Neural cell (in vitro differentiated cells): ENCODE data around the gene NTRK1. TPM values are rescaled to one million over a fixed set of nuclear protein-coding genes. Genes with fewer than 3 reads are reported as not detected.

Experiments used
- H2AFZ ChIP-seq: fragments of 200-600, 300-800 bp; sonication (generic), shearing (Covaris generic); 2 replicates; pipeline ENCODE4 v1.6.0; 2014; ENCODE audit warnings: low read depth, mild to moderate bottlenecking, antibody characterized with exemption, low read length, moderate library complexity
- H3F3A ChIP-seq: fragments of 200-600 bp; shearing (Covaris generic); 2 replicates; pipeline ENCODE4 v1.6.1; 2016; ENCODE audit warnings: mild to moderate bottlenecking, moderate library complexity, mixed read lengths, antibody characterized with exemption, low read length; ENCODE audit not compliant: insufficient read depth, poor library complexity, severe bottlenecking
- H3K27ac ChIP-seq: fragments of 200-600, 300-800 bp; sonication (generic), shearing (Covaris generic); 2 replicates; pipeline ENCODE4 v1.5.1; 2014; ENCODE audit warnings: mild to moderate bottlenecking, low read length, moderate library complexity
- H3K27me3 ChIP-seq: fragments of 300-800, 200-600 bp; sonication (generic), shearing (Covaris generic); 2 replicates; pipeline ENCODE4 v1.6.0; 2014; ENCODE audit warnings: mild to moderate bottlenecking, low read depth, low read length, moderate library complexity; ENCODE audit not compliant: insufficient read depth
- H3K36me3 ChIP-seq: fragments of 300-800, 200-600 bp; sonication (generic), shearing (Covaris generic); 2 replicates; pipeline ENCODE4 v1.5.1; 2014; ENCODE audit warnings: mild to moderate bottlenecking, antibody characterized with exemption, low read length, moderate library complexity; ENCODE audit not compliant: insufficient read depth
- H3K4me2 ChIP-seq: fragments of 300-800, 200-600 bp; sonication (generic), shearing (Covaris generic); 2 replicates; pipeline ENCODE4 v1.6.0; 2014; ENCODE audit warnings: mild to moderate bottlenecking, low read length
- H3K4me3 ChIP-seq: fragments of 300-800, 200-600 bp; sonication (generic), shearing (Covaris generic); 2 replicates; pipeline ENCODE4 v1.5.1; 2014; ENCODE audit warnings: mild to moderate bottlenecking, low read length, moderate library complexity
- H3K79me2 ChIP-seq: fragments of 200-600 bp; shearing (Covaris generic); replicated peaks from 2 replicates; pipeline ENCODE4 v1.6.0; 2014; ENCODE audit warnings: mild to moderate bottlenecking, low read length, moderate library complexity; ENCODE audit not compliant: insufficient read depth
- H3K9ac ChIP-seq: fragments of 300-800, 200-600 bp; sonication (generic), shearing (Covaris generic); 2 replicates; pipeline ENCODE4 v1.6.1; 2016; ENCODE audit warnings: mild to moderate bottlenecking, low read length, mixed read lengths
- H3K9me2 ChIP-seq: fragments of 200-600 bp; shearing (Covaris generic); 2 replicates; pipeline ENCODE4 v1.6.1; 2016; ENCODE audit warnings: mild to moderate bottlenecking, low read length, mixed read lengths; ENCODE audit not compliant: insufficient read depth
- H3K9me3 ChIP-seq: fragments of 200-600, 300-800 bp; sonication (generic), shearing (Covaris generic); 2 replicates; pipeline ENCODE4 v1.6.1; 2016; ENCODE audit warnings: mild to moderate bottlenecking, mixed run types, low read length, moderate library complexity, mixed read lengths
- H4K20me1 ChIP-seq: fragments of 200-600 bp; shearing (Covaris generic); 2 replicates; pipeline ENCODE4 v1.6.1; 2016; ENCODE audit warnings: mild to moderate bottlenecking, mixed run types; ENCODE audit not compliant: insufficient read depth
- CTCF ChIP-seq: fragments of 450-650 bp; IDR thresholded peaks from 2 replicates; pipeline ENCODE4 v1.5.1; 2014; ENCODE audit warnings: antibody characterized with exemption, mild to moderate bottlenecking, moderate library complexity; ENCODE audit not compliant: poor library complexity, severe bottlenecking
- EP300 ChIP-seq: fragments of 450-650 bp; conservative IDR thresholded peaks from 2 replicates; pipeline ENCODE4 v1.6.1; 2014; ENCODE audit warnings: antibody characterized with exemption, mild to moderate bottlenecking, moderate library complexity; ENCODE audit not compliant: poor library complexity, severe bottlenecking
- EZH2 ChIP-seq: fragments of 200-600, 300-800 bp; shearing (Covaris generic), sonication (generic); IDR thresholded peaks from 2 replicates; pipeline ENCODE4 v1.6.1; 2014; ENCODE audit warnings: antibody characterized with exemption, low read length, borderline replicate concordance, mild to moderate bottlenecking; ENCODE audit not compliant: insufficient read depth, poor library complexity, severe bottlenecking
- MXI1 ChIP-seq: fragments of 450-650 bp; conservative IDR thresholded peaks from 2 replicates; pipeline ENCODE4 v1.6.1; 2014; ENCODE audit warnings: antibody characterized with exemption, mild to moderate bottlenecking; ENCODE audit not compliant: poor library complexity, severe bottlenecking
- POLR2AphosphoS5 ChIP-seq: IDR thresholded peaks from 2 replicates; pipeline ENCODE4 v1.6.1; 2012
- RAD21 ChIP-seq: fragments of 450-650 bp; conservative IDR thresholded peaks from 2 replicates; pipeline ENCODE4 v1.6.1; 2014; ENCODE audit warnings: antibody characterized with exemption, mild to moderate bottlenecking, moderate library complexity
- REST ChIP-seq: IDR thresholded peaks from 2 replicates; pipeline ENCODE4 v1.6.1; 2012; ENCODE audit warnings: borderline replicate concordance
- SMC3 ChIP-seq: fragments of 450-650 bp; conservative IDR thresholded peaks from 2 replicates; pipeline ENCODE4 v1.6.1; 2014; ENCODE audit warnings: antibody characterized with exemption, mild to moderate bottlenecking, moderate library complexity; ENCODE audit not compliant: poor library complexity
- TAF1 ChIP-seq: IDR thresholded peaks from 2 replicates; pipeline ENCODE4 v1.6.1; 2012; ENCODE audit warnings: low read depth
- polyA plus RNA-seq: library from polyadenylated mRNA; depleted of rRNA; stranded (reverse); fragments of >200 nt; gene quantifications from 2 replicates; pipeline ENCODE4 v1.2.3, GENCODE V29; 2014

NTRK1 gene
- polyA plus RNA-seq, 1 donor from 2014 or later: 4.9 TPM

- Histone ChIP-seq H3K79me2 (no peaks in the 10 kb centered on the region), H3K9ac (no peak overlapping the region), H3K27me3 (no peaks in the 10 kb centered on the region), H3K9me3 (no peaks in the 10 kb centered on the region), H3K36me3 (no peaks in the 10 kb centered on the region), H3K4me2 (no peak overlapping the region), H2AFZ (no peak overlapping the region), H3K27ac (no peak overlapping the region), H3K9me2 (no peaks in the 10 kb centered on the region), H4K20me1 (no peaks in the 10 kb centered on the region), H3F3A (no peaks in the 10 kb centered on the region), H3K4me3 (no peak overlapping the region)
- no peak for TF ChIP-seq CTCF
These were observed 40.9 kb downstream of the NTRK1 start for GRCh38 chr1:156901590-156901900.

GRCh38 chr1:156901966-156902915, 41.6 kb downstream of the NTRK1 start:
- Histone ChIP-seq H3K27ac (no peak overlapping the region), H3K79me2 (no peaks in the 10 kb centered on the region), H3K9me3 (no peaks in the 10 kb centered on the region), H3K4me3 (no peak overlapping the region), H3K36me3 (no peaks in the 10 kb centered on the region), H3K4me2 (no peak overlapping the region), H3F3A (no peaks in the 10 kb centered on the region), H2AFZ (no peak overlapping the region), H3K9me2 (no peaks in the 10 kb centered on the region), H3K27me3 (no peaks in the 10 kb centered on the region), H3K9ac (no peak overlapping the region), H4K20me1 (no peaks in the 10 kb centered on the region)
- no peak for TF ChIP-seq EZH2
- TF ChIP-seq SMC3: no peak
- no peak for TF ChIP-seq RAD21
- TF ChIP-seq POLR2AphosphoS5: no peak
- TF ChIP-seq REST: no peak
- no peak for TF ChIP-seq EP300
- no peak for TF ChIP-seq MXI1
- TF ChIP-seq TAF1: no peak
- TF ChIP-seq CTCF: no peak
